Stimulated activated naive B cell treated with anti-CD40 and anti-IgM and Interleukin-4, amounts not matched to agents 10 μg/mL and 1 μg/mL and 100 μg/mL, for 72 hours (primary cell): ENCODE results near the gene FAM89B.
A peak's percentile ranks its signal among the peaks of the same experiment; 100 is the strongest.

Experiments
- ATAC-seq, 2 donors: fragments of 150-1000 bp; cut with Tn5 transposase; replicated peaks; 2 replicates each; pipeline ENCODE4 v1.10.0; 2021; ENCODE audit warnings: moderate library complexity in 1 of 2
- DNase-seq: peaks from one replicate; pipeline ENCODE4 v3.0.0; 2021
- H3K27ac Mint-ChIP-seq: one replicate; pipeline ENCODE4 v1.8.0; 2022; ENCODE audit warnings: mild to moderate bottlenecking, mixed read lengths
- H3K27me3 Mint-ChIP-seq, 2 donors: one replicate each; pipeline ENCODE4 v1.8.0; 2022; ENCODE audit warnings: mixed read lengths in 2 of 2
- H3K36me3 Mint-ChIP-seq, 2 donors: one replicate each; pipeline ENCODE4 v1.8.0; 2022; ENCODE audit warnings: mixed read lengths in 2 of 2, mild to moderate bottlenecking in 1 of 2
- H3K4me1 Mint-ChIP-seq, 2 donors: one replicate each; pipeline ENCODE4 v1.8.0; 2022; ENCODE audit warnings: mixed read lengths in 2 of 2, mild to moderate bottlenecking in 1 of 2
- H3K4me3 Mint-ChIP-seq, 2 donors: one replicate each; pipeline ENCODE4 v1.8.0; 2022; ENCODE audit warnings: mild to moderate bottlenecking in 2 of 2, mixed read lengths in 2 of 2, moderate library complexity in 1 of 2
- H3K9me3 Mint-ChIP-seq, 2 donors: one replicate each; pipeline ENCODE4 v1.8.0; 2022; ENCODE audit warnings: mixed read lengths in 2 of 2, mild to moderate bottlenecking in 1 of 2

The FAM89B gene

DNA sequence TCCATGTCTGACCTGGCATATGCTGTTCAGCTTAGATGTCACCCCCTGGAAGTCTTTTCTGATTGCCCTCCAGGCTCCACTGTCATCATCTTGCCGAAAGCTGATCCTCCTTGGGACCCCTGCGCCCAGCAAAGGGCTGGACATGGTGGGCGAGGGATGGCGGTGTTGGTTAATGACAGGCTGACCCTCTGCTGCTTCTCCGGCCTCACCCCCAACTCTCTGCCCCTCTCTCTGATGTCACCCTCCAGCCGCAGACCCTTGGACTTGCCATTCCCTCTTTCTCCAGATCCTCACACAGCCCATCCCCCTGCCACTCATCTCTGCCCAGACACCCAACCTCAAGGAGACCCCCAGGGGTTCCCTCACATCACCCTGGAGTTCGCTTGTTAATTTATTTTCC lies 5.8 kb downstream of the FAM89B start:
- H3K4me1 Mint-ChIP-seq = peaks cover 47 to 75% of the 10 kb centered on the region in 2 donors
- no peaks in the 10 kb centered on the region for H3K27me3 Mint-ChIP-seq
- peak overlapping the region; percentile 96 for H3K27ac Mint-ChIP-seq
- H3K4me3 Mint-ChIP-seq = peak overlapping the region; percentile 88 to 90
- ATAC-seq = no peak
- H3K36me3 Mint-ChIP-seq = peaks cover 42 to 65% of the 10 kb centered on the region in 2 donors
- no peaks in the 10 kb centered on the region for H3K9me3 Mint-ChIP-seq
- DNase-seq = no peak

DNA sequence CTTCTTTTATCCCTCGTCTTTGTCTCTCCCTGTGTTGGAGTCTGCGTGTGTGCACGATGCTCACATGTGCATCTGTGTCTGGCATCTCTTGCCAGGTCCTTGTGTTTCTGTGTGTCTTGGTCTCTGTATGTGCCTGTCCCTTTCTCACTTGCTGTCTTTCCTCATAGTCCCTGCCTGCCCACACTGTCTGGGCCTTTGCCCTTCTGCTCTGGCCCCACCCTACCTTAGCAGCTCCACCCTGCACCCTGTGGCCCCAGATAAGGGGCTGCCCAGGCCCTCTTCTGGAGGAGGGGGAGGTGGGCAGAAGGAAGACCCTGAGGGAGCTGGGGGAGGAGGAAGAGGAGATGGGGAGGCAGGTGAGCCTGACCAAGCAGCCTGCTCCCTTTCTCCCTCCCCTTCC lies 6.3 kb downstream of the FAM89B start:
- Mint-ChIP-seq H3K27me3 (no peaks in the 10 kb centered on the region), H3K4me1 (peaks cover 46 to 75% of the 10 kb centered on the region in 2 donors), H3K4me3 (peak overlapping the region; percentile 88 to 90), H3K9me3 (no peaks in the 10 kb centered on the region), H3K36me3 (peaks cover 44 to 68% of the 10 kb centered on the region in 2 donors), H3K27ac (peak overlapping the region; percentile 96)
- ATAC-seq (no peak), DNase-seq (no peak)

DNA sequence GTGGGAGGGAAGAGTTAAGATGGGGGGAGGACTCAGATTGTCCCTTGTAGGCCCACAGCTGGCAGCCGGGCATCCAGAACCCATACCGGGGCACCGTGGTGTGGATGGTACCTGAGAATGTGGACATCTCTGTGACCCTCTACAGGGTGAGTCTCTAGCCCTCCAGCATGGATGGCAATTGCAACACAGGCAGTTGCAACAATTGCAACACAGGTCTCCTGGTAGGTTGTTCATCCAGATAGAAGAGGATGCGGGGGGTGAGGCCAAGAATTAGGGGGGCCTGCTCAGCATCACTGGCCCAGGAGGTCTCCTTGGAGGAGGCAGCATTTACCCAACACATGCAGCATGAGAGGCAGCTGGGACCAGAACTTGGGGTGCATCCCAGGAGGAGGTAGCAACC lies 7.0 kb downstream of the FAM89B start:
- H3K27me3 Mint-ChIP-seq = no peaks in the 10 kb centered on the region
- no peak overlapping the region for H3K4me3 Mint-ChIP-seq
- H3K4me1 Mint-ChIP-seq = peaks cover 48 to 70% of the 10 kb centered on the region in 2 donors
- H3K9me3 Mint-ChIP-seq = no peaks in the 10 kb centered on the region
- H3K36me3 Mint-ChIP-seq = peaks cover 44 to 69% of the 10 kb centered on the region in 2 donors
- peak overlapping the region; percentile 59 for H3K27ac Mint-ChIP-seq
- DNase-seq (no peak), ATAC-seq (no peak)

DNA sequence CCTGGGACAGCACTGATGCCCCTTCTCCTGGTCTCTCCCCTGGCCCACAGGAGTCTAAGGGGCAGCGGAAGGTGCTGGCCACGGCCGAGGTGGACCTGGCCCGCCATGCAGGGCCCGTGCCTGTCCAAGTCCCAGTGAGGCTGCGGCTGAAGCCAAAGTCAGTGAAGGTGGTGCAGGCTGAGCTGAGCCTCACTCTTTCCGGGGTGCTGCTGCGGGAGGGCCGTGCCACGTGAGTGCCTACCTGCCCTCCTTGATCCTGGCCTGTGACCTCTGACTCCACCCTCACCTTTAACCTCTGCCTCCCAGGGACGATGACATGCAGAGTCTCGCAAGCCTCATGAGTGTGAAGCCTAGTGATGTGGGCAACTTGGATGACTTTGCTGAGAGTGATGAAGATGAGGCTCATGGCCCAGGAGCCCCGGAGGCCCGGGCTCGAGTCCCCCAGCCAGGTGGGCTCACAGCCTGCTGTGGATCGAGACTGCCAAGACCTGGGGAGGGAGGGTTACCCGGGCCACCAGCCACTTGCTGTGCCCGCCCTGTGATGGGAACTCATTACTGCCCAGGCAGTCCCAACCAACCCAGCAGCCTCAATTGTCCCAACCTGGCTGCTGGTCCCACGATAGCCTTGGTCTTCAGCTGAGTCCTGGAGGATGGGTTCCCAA lies 7.8 kb downstream of the FAM89B start:
- Mint-ChIP-seq H3K4me1 (peaks cover 43 to 64% of the 10 kb centered on the region in 2 donors), H3K4me3 (no peak overlapping the region), H3K27ac (peak overlapping the region; percentile 7), H3K36me3 (peaks cover 47 to 73% of the 10 kb centered on the region in 2 donors), H3K27me3 (no peaks in the 10 kb centered on the region), H3K9me3 (no peaks in the 10 kb centered on the region)
- DNase-seq (no peak), ATAC-seq (no peak)

DNA sequence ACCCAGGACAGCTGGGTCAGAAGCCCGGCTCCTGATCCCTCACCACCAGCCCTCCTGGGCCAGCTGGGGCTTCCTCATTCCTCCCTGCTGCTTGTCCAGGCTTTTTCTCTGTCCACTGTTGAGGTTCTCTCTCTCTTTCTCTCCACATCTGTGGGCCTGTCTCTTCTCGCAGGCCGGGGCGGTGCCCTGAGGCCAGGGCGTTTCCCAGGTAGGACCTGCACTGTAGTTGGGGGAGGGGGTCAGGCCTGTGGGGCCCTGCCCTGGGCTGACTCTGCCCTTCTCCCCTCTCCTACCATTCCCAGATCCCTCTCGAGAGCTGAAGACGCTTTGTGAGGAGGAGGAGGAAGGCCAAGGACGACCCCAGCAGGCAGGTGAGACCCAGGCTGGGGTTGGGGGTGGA lies 8.4 kb downstream of the FAM89B start:
- H3K27me3 Mint-ChIP-seq = no peaks in the 10 kb centered on the region
- no peaks in the 10 kb centered on the region for H3K9me3 Mint-ChIP-seq
- peak overlapping the region; percentile 44 for H3K27ac Mint-ChIP-seq
- H3K36me3 Mint-ChIP-seq = peaks cover 50 to 74% of the 10 kb centered on the region in 2 donors
- no peak for DNase-seq
- ATAC-seq = no peak
- H3K4me1 Mint-ChIP-seq = peaks cover 40 to 63% of the 10 kb centered on the region in 2 donors
- peak overlapping the region in 1 of 2 donors; percentile 26 for H3K4me3 Mint-ChIP-seq

DNA sequence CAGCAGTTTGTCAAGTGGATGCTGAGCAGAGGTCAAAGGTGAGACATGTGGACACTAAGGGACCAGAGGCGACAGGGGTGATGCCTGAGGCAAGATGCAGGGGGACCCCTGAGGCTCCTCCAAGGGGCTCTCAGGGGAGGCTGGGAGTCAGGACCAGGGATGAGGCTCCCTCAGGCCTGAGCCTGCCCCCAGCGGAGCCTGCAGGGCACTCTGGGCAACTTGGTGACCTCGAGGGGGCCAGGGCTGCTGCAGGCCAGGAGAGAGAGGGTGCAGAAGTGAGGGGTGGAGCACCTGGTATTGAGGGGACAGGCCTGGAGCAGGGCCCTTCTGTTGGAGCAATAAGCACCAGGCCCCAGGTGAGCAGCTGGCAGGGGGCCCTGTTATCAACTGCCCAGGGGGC lies 9.6 kb downstream of the FAM89B start:
- DNase-seq = no peak
- Mint-ChIP-seq H3K27me3 (no peaks in the 10 kb centered on the region), H3K9me3 (no peaks in the 10 kb centered on the region), H3K4me3 (peak overlapping the region in 1 of 2 donors; percentile 3), H3K4me1 (peaks cover 50 to 67% of the 10 kb centered on the region in 2 donors), H3K27ac (peak overlapping the region; percentile 44), H3K36me3 (peaks cover 58 to 80% of the 10 kb centered on the region in 2 donors)
- ATAC-seq = no peak

DNA sequence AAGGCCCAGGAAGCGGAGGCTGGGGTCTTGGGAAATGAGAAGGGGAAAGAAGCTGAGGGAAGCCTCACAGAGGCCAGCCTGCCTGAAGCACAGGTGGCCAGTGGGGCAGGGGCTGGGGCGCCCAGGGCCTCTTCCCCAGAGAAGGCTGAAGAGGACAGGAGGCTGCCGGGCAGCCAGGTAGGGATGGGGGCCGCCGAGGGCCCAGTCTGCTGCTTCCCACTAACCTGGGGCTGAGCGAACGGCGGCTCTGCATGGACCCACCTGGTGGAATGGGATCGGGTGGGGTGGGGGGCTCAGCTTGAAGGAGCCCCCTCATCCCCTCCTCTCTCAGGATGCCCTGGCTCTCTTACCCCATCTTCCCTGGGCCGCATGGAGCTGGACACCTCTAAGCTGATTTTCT lies 11.3 kb downstream of the FAM89B start:
- H3K36me3 Mint-ChIP-seq = peaks cover 58 to 83% of the 10 kb centered on the region in 2 donors
- H3K4me3 Mint-ChIP-seq = peak overlapping the region in 1 of 2 donors; percentile 2
- no peaks in the 10 kb centered on the region for H3K27me3 Mint-ChIP-seq
- no peaks in the 10 kb centered on the region for H3K9me3 Mint-ChIP-seq
- ATAC-seq = no peak
- peak overlapping the region; percentile 62 for H3K27ac Mint-ChIP-seq
- no peak for DNase-seq
- H3K4me1 Mint-ChIP-seq = peaks cover 52 to 67% of the 10 kb centered on the region in 2 donors

DNA sequence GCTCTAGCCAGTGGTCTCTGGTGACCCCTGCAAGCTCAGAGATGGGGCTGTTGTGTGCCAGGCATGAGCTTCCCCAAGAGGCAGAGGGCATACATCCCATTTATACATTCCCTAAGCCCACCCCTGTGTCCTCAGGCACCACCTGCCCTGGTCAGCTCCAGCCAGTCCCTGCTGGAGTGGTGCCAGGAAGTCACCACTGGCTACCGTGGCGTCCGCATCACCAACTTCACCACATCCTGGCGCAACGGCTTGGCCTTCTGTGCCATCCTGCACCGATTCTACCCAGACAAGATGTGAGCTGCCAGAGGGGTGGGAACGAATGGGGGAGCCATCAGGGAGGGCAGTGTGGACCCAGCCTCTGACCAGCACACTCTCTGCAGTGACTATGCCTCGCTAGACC lies 11.8 kb downstream of the FAM89B start:
- H3K27me3 Mint-ChIP-seq = no peaks in the 10 kb centered on the region
- no peak overlapping the region for H3K4me3 Mint-ChIP-seq
- peaks cover 55 to 67% of the 10 kb centered on the region in 2 donors for H3K4me1 Mint-ChIP-seq
- H3K9me3 Mint-ChIP-seq = no peaks in the 10 kb centered on the region
- peak overlapping the region; percentile 44 for H3K27ac Mint-ChIP-seq
- ATAC-seq (no peak), DNase-seq (no peak)
- H3K36me3 Mint-ChIP-seq = peaks cover 60 to 83% of the 10 kb centered on the region in 2 donors

DNA sequence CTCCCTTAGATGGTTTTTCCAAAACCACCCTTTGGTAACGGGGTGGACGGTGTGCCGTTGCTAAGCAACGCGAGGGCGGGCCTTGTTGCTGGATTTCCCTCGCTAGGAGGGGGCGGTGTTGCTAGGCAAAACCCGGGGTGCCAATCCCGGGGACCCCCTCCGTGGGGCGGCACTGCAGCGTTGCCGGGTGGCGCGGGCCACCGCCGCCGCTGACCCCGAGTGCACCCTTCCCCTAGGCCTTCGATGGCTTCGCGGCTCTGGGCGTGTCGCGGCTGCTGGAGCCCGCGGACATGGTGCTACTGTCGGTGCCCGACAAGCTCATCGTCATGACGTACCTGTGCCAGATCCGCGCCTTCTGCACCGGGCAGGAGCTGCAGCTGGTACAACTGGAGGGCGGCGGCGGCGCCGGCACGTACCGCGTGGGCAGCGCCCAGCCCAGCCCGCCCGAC lies 12.4 kb downstream of the FAM89B start:
- DNase-seq (no peak), ATAC-seq (no peak)
- Mint-ChIP-seq H3K9me3 (no peaks in the 10 kb centered on the region), H3K36me3 (peaks cover 57 to 80% of the 10 kb centered on the region in 2 donors), H3K4me3 (no peak overlapping the region), H3K4me1 (peaks cover 57 to 71% of the 10 kb centered on the region in 2 donors), H3K27me3 (no peaks in the 10 kb centered on the region), H3K27ac (peak overlapping the region; percentile 44)

DNA sequence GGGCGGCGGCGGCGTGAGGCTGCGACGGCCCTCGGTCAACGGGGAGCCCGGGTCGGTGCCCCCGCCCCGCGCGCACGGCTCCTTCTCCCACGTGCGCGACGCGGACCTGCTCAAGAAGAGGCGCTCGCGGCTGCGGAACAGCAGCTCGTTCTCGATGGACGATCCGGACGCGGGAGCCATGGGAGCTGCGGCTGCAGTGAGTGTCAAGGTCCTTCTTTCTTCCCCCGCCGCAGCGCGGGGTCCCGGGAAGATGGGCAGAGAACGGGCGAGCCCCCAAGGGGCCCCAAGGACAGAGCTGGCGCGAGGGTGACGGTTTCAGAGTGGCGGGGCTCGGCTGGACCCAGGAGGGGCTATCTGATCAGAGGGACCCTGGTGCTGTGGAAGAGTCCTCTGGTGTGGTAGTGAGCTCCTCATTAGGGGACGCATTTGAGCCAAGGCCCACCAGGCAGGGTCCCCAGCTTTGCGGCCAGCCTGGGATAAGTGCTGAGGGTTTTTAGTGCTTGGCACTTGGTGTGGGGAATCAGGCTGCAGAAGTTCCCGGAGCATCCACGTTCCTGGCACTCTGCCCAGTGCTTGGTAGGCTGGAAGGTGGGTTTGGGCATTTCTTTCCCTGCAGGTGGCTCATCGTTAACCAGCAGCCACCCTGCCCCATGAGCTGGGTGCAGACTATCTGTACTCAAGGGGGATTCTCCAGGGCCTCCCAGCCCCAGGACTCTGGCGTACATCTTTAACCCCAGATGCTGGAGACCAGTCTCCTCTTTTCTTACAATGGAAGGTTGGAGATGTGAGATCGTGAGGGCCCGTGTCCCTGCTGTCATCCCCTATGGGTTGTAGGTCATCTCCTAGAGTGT lies 13.3 kb downstream of the FAM89B start:
- Mint-ChIP-seq H3K27me3 (no peaks in the 10 kb centered on the region), H3K9me3 (no peaks in the 10 kb centered on the region), H3K27ac (peak overlapping the region; percentile 97), H3K4me1 (peaks cover 61 to 74% of the 10 kb centered on the region in 2 donors), H3K4me3 (peak overlapping the region; percentile 28 to 56), H3K36me3 (peaks cover 58 to 78% of the 10 kb centered on the region in 2 donors)
- ATAC-seq (no peak), DNase-seq (no peak)

DNA sequence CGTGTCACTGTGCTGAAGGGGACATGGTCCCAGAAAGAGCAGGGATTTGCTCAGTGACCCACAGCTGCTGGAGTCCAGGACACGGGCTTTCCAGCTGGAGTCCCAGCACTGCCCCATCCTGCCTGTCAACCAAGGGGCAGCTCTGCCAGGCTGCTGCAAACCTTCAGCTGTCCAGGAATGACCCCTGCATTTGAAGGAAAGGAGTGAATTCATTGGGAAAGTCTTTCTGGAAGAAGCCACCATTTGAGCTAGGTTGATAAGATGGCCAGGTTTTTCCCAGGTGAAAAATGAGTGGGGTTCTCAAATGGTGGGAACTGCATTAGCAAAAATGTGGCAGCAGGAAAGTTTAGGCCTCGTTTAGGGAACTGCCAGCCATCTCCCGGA lies 13.9 kb downstream of the FAM89B start:
- DNase-seq (no peak), ATAC-seq (no peak)
- H3K4me1 Mint-ChIP-seq = peaks cover 60 to 70% of the 10 kb centered on the region in 2 donors
- peak overlapping the region; percentile 28 to 56 for H3K4me3 Mint-ChIP-seq
- peak overlapping the region; percentile 97 for H3K27ac Mint-ChIP-seq
- no peaks in the 10 kb centered on the region for H3K9me3 Mint-ChIP-seq
- H3K36me3 Mint-ChIP-seq = peaks cover 60 to 74% of the 10 kb centered on the region in 2 donors
- no peaks in the 10 kb centered on the region for H3K27me3 Mint-ChIP-seq

DNA sequence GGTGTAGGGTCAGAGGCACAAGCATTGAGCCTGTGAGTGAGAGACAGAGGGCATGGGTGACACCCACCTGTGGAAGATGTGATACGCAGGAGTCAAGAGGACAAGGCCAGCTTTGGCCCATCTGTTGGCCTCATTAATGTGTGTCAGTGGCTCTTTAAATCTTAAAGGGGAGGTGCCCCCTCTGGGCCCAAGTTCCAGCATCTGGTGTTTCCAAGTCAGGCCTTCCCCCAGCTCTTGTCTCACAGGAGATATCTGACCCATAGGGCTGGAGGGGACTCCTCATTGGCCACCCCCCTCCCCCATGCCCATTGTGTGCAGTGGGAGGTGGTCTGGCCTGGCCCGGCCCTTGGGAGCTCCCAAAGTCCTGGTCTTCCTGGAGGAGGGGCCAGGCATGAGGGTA lies 14.3 kb downstream of the FAM89B start:
- Mint-ChIP-seq H3K4me3 (peak overlapping the region; percentile 57 to 66), H3K27ac (peak overlapping the region; percentile 97), H3K4me1 (peaks cover 58 to 67% of the 10 kb centered on the region in 2 donors), H3K27me3 (no peaks in the 10 kb centered on the region), H3K9me3 (no peaks in the 10 kb centered on the region), H3K36me3 (peaks cover 58 to 76% of the 10 kb centered on the region in 2 donors)
- no peak for DNase-seq
- no peak for ATAC-seq

DNA sequence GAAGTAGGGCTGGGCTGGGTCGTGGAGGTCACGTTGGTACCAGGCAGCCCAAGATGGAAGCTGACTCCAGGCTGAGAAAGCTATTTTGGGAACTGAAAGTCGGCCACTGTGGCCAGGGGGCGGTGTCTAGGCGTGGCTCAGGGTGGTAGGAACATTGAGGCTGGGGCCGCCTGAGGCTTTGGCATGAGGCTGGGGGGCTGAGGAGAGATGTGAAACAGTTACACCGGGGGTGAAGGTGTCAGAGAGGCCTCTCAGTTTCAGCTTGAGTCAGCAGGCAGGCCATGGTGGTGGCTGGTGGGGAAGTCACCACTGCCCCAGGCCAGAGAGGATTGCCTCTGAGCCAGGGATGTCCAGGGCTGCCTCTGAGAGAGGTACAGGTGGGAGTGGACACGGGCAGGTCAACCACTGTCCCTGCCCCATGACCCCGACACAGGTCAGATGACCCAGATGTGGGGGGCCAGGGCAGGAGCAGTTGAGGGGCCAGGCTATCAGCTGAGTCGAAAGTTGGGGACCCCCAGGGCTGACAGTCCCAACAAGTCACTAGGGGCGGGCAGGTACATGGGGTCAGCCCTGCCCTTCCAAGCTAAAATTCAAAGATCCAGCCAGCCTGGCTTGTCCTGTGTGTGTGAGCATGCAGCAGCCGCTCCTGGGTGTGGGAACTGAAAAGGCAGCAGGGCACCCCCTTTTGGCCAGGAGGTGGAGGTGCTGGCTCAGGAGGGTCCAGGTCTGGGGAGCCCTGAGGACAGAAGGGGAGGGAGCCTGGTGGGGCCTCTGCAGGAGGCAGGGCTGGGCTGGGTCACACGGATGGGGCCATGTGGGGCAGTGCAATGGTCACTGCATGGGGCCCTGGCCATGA lies 16.1 kb downstream of the FAM89B start:
- ATAC-seq = peak; percentile 88 to 89
- Mint-ChIP-seq H3K9me3 (no peaks in the 10 kb centered on the region), H3K4me3 (peak overlapping the region; percentile 78), H3K27ac (peak overlapping the region; percentile 97), H3K36me3 (peaks cover 47 to 68% of the 10 kb centered on the region in 2 donors), H3K27me3 (no peaks in the 10 kb centered on the region), H3K4me1 (peaks cover 44 to 63% of the 10 kb centered on the region in 2 donors)
- peak; percentile 92 for DNase-seq
